ENCODE data around the gene SESN3.

The SESN3 gene

DNA sequence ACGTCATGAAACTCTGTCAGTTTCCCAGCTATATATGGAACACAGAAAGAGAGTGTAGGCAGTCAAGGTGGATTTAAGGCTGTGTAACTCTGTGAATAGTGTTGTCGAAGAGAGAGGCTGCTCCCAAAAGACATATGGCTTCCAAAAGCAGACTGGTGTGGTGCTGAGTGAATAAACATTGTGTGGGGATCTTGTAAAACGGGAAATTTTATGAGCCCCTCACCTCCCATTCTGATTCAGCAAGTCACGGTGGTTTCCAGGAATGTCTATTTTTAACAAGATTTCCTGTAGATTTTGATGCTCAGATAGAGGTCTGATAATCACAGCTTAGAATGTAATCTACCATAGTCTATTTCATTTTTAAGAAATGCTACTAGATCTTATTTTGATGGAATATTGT, 67.9 kb downstream of the SESN3 start:
- Histone ChIP-seq H3K4me1 (ENCODE audit: low read depth, poor library complexity, severe bottlenecking) (no peaks in the 10 kb centered on the region), H3K36me3 (ENCODE audit: insufficient read depth) (no peaks in the 10 kb centered on the region), H2AFZ (ENCODE audit: low read depth) (no peak overlapping the region), H3K4me2 (no peak overlapping the region), H3K9ac (no peak overlapping the region), H3K27me3 (ENCODE audit: insufficient read depth, low read depth) (no peaks in the 10 kb centered on the region), H3K79me2 (ENCODE audit: insufficient read depth, low read depth) (no peaks in the 10 kb centered on the region), H3K27ac (no peak overlapping the region), H4K20me1 (ENCODE audit: insufficient read depth) (no peaks in the 10 kb centered on the region), H3K4me3 (IDR thresholded peaks at IDR 0.05; ENCODE audit: insufficient read depth, low read depth, low read length) (no peak overlapping the region)
- no peak for TF ChIP-seq CTCF (conservative IDR thresholded peaks at IDR 0.05; ENCODE audit: low read depth, low read length)

DNA sequence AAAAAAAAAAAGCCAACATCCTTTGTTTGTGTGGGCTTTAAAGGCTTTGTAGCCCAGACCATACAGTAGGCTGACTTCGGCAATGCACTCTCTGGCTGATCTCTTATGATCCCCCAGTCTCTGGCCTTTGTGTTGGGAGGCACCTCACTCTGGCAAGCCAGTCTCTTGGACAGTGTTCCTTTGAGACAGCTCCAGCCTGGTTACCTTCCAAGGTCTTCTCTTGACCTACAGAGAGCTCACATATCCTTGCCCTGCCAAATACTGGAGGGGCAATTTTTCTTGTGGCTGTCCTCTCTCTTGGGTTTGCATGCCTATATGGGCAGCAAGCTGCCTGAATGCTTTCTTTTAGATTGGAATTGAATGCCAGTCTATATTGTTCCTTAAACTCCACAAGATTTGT, 69.8 kb downstream of the SESN3 start:
- no peaks in the 10 kb centered on the region for H3K4me1 ChIP-seq (ENCODE audit: low read depth, poor library complexity, severe bottlenecking)
- H2AFZ ChIP-seq (ENCODE audit: low read depth), result no peak overlapping the region
- H3K27me3 ChIP-seq (ENCODE audit: insufficient read depth, low read depth), result no peaks in the 10 kb centered on the region
- H3K9ac ChIP-seq, result no peak overlapping the region
- H3K4me3 ChIP-seq (IDR thresholded peaks at IDR 0.05; ENCODE audit: insufficient read depth, low read depth, low read length), result no peak overlapping the region
- H3K36me3 ChIP-seq (ENCODE audit: insufficient read depth), result no peaks in the 10 kb centered on the region
- H3K4me2 ChIP-seq, result no peak overlapping the region
- no peak overlapping the region for H3K27ac ChIP-seq
- no peaks in the 10 kb centered on the region for H4K20me1 ChIP-seq (ENCODE audit: insufficient read depth)
- no peak for TF ChIP-seq CTCF (conservative IDR thresholded peaks at IDR 0.05; ENCODE audit: low read depth, low read length)
- no peaks in the 10 kb centered on the region for H3K79me2 ChIP-seq (ENCODE audit: insufficient read depth, low read depth)

DNA sequence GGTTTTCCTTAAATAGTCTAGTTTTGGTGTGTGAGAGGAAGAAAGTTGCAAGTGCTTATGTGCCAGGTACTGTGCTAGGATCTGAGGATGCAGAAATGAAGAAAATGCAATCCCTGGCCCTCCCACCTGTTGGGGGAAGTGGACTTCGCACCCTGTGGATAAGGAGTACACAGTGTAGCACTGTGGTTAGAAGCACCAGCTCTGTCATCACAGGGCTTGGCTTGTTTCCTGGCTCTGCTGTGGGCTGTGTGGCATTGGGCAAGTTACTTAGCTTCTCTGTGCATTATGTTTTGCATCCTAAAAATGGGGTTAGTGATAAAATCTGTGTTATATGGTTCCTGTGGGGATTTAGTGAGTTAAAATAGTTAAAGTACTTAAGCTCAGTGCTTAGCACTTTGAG, 73.2 kb downstream of the SESN3 start:
- Histone ChIP-seq H3K36me3 (ENCODE audit: insufficient read depth) (no peaks in the 10 kb centered on the region), H3K9ac (no peak overlapping the region), H3K79me2 (ENCODE audit: insufficient read depth, low read depth) (no peaks in the 10 kb centered on the region), H3K27me3 (ENCODE audit: insufficient read depth, low read depth) (no peaks in the 10 kb centered on the region), H2AFZ (ENCODE audit: low read depth) (no peak overlapping the region), H3K4me2 (no peak overlapping the region), H4K20me1 (ENCODE audit: insufficient read depth) (no peaks in the 10 kb centered on the region), H3K4me3 (IDR thresholded peaks at IDR 0.05; ENCODE audit: insufficient read depth, low read depth, low read length) (no peak overlapping the region), H3K27ac (no peak overlapping the region), H3K4me1 (ENCODE audit: low read depth, poor library complexity, severe bottlenecking) (peaks cover 4% of the 10 kb centered on the region)
- no peak for TF ChIP-seq CTCF (conservative IDR thresholded peaks at IDR 0.05; ENCODE audit: low read depth, low read length)

GRCh38 chr11:95156916-95157541, 74.0 kb downstream of the SESN3 start:
- no peak overlapping the region for H2AFZ ChIP-seq (ENCODE audit: low read depth)
- no peaks in the 10 kb centered on the region for H3K79me2 ChIP-seq (ENCODE audit: insufficient read depth, low read depth)
- H3K27me3 ChIP-seq (ENCODE audit: insufficient read depth, low read depth), result no peaks in the 10 kb centered on the region
- no peak overlapping the region for H3K9ac ChIP-seq
- no peaks in the 10 kb centered on the region for H4K20me1 ChIP-seq (ENCODE audit: insufficient read depth)
- no peak for TF ChIP-seq CTCF (conservative IDR thresholded peaks at IDR 0.05; ENCODE audit: low read depth, low read length)
- H3K4me1 ChIP-seq (ENCODE audit: low read depth, poor library complexity, severe bottlenecking), result peaks cover 4% of the 10 kb centered on the region
- H3K36me3 ChIP-seq (ENCODE audit: insufficient read depth), result no peaks in the 10 kb centered on the region
- no peak overlapping the region for H3K4me3 ChIP-seq (IDR thresholded peaks at IDR 0.05; ENCODE audit: insufficient read depth, low read depth, low read length)
- no peak overlapping the region for H3K4me2 ChIP-seq
- H3K27ac ChIP-seq, result no peak overlapping the region

All from KMS-11 (cell line).